Measurements from ENCODE around the gene LCN12.

DNA sequence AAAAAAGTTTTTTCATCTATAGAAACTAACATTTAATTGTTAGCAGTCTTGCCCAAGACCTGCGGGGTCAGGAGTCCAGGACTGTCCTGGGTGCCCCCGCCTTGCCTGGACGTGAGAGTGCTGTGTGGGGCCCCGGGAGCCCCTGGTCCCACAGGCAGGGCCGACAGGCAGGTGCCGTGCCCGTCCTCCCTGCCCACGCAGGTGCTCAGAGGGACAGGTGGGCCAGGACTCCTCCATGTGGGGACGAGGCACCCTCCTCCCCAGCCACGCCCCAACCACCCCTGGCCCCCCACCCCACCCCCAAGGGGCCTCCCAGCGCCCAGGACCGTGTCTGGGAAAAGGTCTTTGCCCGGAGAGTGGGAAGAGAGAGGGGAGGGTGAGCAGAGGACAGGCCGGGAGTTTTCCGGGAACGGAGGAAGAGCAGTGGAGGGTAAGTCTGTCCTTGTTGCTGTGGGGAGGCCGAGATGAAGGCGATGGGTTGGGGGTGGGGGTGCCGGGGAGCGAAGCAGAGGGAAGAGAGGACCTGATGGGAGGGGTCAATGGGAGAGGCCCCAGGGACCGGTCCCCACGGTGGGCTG lies 2.7 kb upstream of the LCN12 start:
- no peak for TF ChIP-seq CTCF (IDR thresholded peaks at IDR 0.05)
- no peak for TF ChIP-seq POLR2A (IDR thresholded peaks at IDR 0.05)

Data from esophagus squamous epithelium (tissue), 4 donors.